Measurements from ENCODE around the gene GMNC. TPM values are rescaled to one million over a fixed set of nuclear protein-coding genes. Genes with fewer than 3 reads are reported as not detected.
A peak's percentile ranks its signal among the peaks of the same experiment; 100 is the strongest.
"Not testable (repeated sequence)": the region's sequence is repeated elsewhere in the genome, so short reads cannot be mapped to it uniquely, and the experiment has no call there.

GMNC gene
- total RNA-seq, 4 donors from 2014 or later = not detected

GRCh38 chr3:190883141-190883540 is 20.6 kb upstream of the GMNC start:
- Histone ChIP-seq H3K27me3 (no peaks in the 10 kb centered on the region), H3K36me3 (no peaks in the 10 kb centered on the region), H3K9me3 (no peaks in the 10 kb centered on the region), H3K4me3 (no peak overlapping the region), H3K27ac (replicated peaks in 1 of 4) (no peak overlapping the region), H3K4me1 (no peaks in the 10 kb centered on the region)
- DNase-seq (ENCODE audit: extremely low spot score) = no peak
- WGBS = 76% methylated on average over 3 of the region's 3 CpGs
- TF ChIP-seq CTCF (IDR thresholded peaks at IDR 0.05) = no peak
- no peak for TF ChIP-seq POLR2A (IDR thresholded peaks at IDR 0.05; ENCODE audit: low read depth)
- no peak for TF ChIP-seq POLR2AphosphoS5 (IDR thresholded peaks at IDR 0.05)
- TF ChIP-seq EP300 (IDR thresholded peaks at IDR 0.05) = no peak
- intact Hi-C loops (cut with DNase I) = no loop called here

- Histone ChIP-seq H3K27ac (replicated peaks in 1 of 4) (no peak overlapping the region), H3K4me1 (no peaks in the 10 kb centered on the region), H3K4me3 (no peak overlapping the region), H3K36me3 (no peaks in the 10 kb centered on the region), H3K27me3 (no peaks in the 10 kb centered on the region), H3K9me3 (no peaks in the 10 kb centered on the region)
- peak in 2 of 3 experiments; percentile 12 to 13 for TF ChIP-seq CTCF (IDR thresholded peaks at IDR 0.05)
- no peak for TF ChIP-seq EP300 (IDR thresholded peaks at IDR 0.05)
- no peak for TF ChIP-seq POLR2A (IDR thresholded peaks at IDR 0.05; ENCODE audit: low read depth)
- DNase-seq (ENCODE audit: extremely low spot score) = no peak
- intact Hi-C loops (cut with DNase I) = no loop called here
- 90% methylated on average over 17 of the region's 17 CpGs for WGBS
Measured at GRCh38 chr3:190877925-190878324, 15.4 kb upstream of the GMNC start.

- H3K27ac ChIP-seq (replicated peaks in 1 of 4); H3K9me3 ChIP-seq; H3K4me3 ChIP-seq; H3K36me3 ChIP-seq; H3K4me1 ChIP-seq; H3K27me3 ChIP-seq; intact Hi-C loops (cut with DNase I); DNase-seq (ENCODE audit: extremely low spot score): not testable (repeated sequence)
- 89% methylated on average over 3 of the region's 7 CpGs for WGBS
Measured at GRCh38 chr3:190876433-190876832, 13.9 kb upstream of the GMNC start.

GRCh38 chr3:190875061-190875460 is 12.6 kb upstream of the GMNC start:
- intact Hi-C loops (cut with DNase I); H3K27me3 ChIP-seq; H3K27ac ChIP-seq (replicated peaks in 1 of 4); H3K9me3 ChIP-seq; H3K36me3 ChIP-seq; H3K4me1 ChIP-seq; DNase-seq (ENCODE audit: extremely low spot score); H3K4me3 ChIP-seq: not testable (repeated sequence)
- 78% methylated on average over 4 of the region's 9 CpGs for WGBS

- no peaks in the 10 kb centered on the region for H3K36me3 ChIP-seq
- H3K4me1 ChIP-seq = no peaks in the 10 kb centered on the region
- H3K27ac ChIP-seq (replicated peaks in 1 of 4) = no peak overlapping the region
- intact Hi-C loops (cut with DNase I) = no loop called here
- DNase-seq (ENCODE audit: extremely low spot score) = no peak
- no peak for TF ChIP-seq CTCF (IDR thresholded peaks at IDR 0.05)
- no peak for TF ChIP-seq POLR2AphosphoS5 (IDR thresholded peaks at IDR 0.05)
- TF ChIP-seq POLR2A (IDR thresholded peaks at IDR 0.05; ENCODE audit: low read depth) = no peak
- no peak for TF ChIP-seq EP300 (IDR thresholded peaks at IDR 0.05)
- H3K4me3 ChIP-seq = no peak overlapping the region
- WGBS = 56% methylated on average over 3 of the region's 3 CpGs
- no peaks in the 10 kb centered on the region for H3K9me3 ChIP-seq
- no peaks in the 10 kb centered on the region for H3K27me3 ChIP-seq
Measured at GRCh38 chr3:190870127-190870526, 7.6 kb upstream of the GMNC start.

- Histone ChIP-seq H3K4me3 (no peak overlapping the region), H3K9me3 (no peaks in the 10 kb centered on the region), H3K4me1 (peaks cover 5 to 12% (median 10%) of the 10 kb centered on the region in 4 donors), H3K36me3 (no peaks in the 10 kb centered on the region), H3K27me3 (no peaks in the 10 kb centered on the region), H3K27ac (replicated peaks in 1 of 4) (no peak overlapping the region)
- DNase-seq (ENCODE audit: extremely low spot score) = no peak
- TF ChIP-seq CTCF (IDR thresholded peaks at IDR 0.05) = no peak
- no peak for TF ChIP-seq EP300 (IDR thresholded peaks at IDR 0.05)
- no peak for TF ChIP-seq POLR2AphosphoS5 (IDR thresholded peaks at IDR 0.05)
- TF ChIP-seq POLR2A (IDR thresholded peaks at IDR 0.05; ENCODE audit: low read depth) = no peak
- intact Hi-C loops (cut with DNase I) = no loop called here
- WGBS = 81% methylated on average over 2 of the region's 2 CpGs
Measured at GRCh38 chr3:190867071-190867470, 4.6 kb upstream of the GMNC start.

Data from esophagus muscularis mucosa (tissue), 4 donors.